Transverse colon (tissue), 3 donors: Measurements from ENCODE around the gene ACTR3.

Experiments used
- EP300 ChIP-seq: sonication (generic); formaldehyde crosslinking; IDR thresholded peaks from one replicate; pipeline ENCODE4 v1.6.1; 2017; ENCODE audit warnings: antibody characterized with exemption, low read depth
- POLR2A ChIP-seq: fragments of 450-650 bp; IDR thresholded peaks from one replicate; pipeline ENCODE4 v1.6.1; 2016; ENCODE audit warnings: antibody characterized with exemption, mild to moderate bottlenecking, moderate library complexity
- TF ChIP-seq, protein P1 (sequence below), 5 experiments: fragments of 200-600 bp in 3 of 5; fragments of 450-650 bp in 2 of 5; sonication (generic) in 3 of 5; IDR thresholded peaks; 1 replicate in 2 of 5; 2 replicates in 3 of 5; pipeline ENCODE4 v1.5.1; 2016 to 2017; ENCODE audit warnings: antibody characterized with exemption in 5 of 5, inconsistent platforms in 3 of 5, mild to moderate bottlenecking in 2 of 5, moderate library complexity in 1 of 5

DNA sequence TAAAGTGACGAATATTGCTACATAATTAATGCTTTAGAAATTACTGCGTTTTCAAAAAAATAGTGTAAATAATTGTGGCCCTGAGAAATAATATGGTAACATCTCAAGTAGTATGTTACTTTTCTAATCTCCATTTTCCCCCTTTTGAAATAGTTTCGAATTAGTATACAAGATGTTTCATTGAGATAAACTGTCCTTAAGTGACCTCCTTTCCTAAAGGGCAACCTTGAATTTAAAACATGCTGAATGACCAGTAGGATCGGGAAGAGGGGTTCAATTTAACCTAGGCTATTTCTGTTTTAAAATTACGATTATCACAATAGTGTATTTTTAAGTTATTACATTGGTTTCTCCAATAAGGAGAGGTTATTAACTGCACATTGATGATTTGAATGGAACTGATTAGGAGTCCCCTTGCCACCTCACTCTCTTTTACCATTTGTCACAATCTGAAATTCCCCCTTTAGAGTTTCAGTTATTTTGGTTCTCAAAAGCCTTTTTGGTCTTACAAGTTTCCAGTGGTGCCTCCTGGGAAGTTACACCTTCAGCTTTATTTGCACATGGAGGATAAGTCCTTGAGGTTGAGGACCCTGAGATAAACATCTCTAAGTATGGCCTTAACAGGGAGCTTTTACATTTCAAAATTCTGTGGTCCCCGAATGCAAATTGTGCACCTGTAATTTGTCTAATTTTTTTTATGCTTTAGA is 2.3 kb downstream of the ACTR3 start:
- TF ChIP-seq POLR2A (no peak), EP300 (no peak)
- TF ChIP-seq, protein P1, sequence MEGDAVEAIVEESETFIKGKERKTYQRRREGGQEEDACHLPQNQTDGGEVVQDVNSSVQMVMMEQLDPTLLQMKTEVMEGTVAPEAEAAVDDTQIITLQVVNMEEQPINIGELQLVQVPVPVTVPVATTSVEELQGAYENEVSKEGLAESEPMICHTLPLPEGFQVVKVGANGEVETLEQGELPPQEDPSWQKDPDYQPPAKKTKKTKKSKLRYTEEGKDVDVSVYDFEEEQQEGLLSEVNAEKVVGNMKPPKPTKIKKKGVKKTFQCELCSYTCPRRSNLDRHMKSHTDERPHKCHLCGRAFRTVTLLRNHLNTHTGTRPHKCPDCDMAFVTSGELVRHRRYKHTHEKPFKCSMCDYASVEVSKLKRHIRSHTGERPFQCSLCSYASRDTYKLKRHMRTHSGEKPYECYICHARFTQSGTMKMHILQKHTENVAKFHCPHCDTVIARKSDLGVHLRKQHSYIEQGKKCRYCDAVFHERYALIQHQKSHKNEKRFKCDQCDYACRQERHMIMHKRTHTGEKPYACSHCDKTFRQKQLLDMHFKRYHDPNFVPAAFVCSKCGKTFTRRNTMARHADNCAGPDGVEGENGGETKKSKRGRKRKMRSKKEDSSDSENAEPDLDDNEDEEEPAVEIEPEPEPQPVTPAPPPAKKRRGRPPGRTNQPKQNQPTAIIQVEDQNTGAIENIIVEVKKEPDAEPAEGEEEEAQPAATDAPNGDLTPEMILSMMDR (IDR thresholded peaks at IDR 0.05): no peak
